Sciatic nerve (tissue), 2 donors: Measurements from ENCODE around the gene GRPEL1. TPM values are rescaled to one million over a fixed set of nuclear protein-coding genes. Genes with fewer than 3 reads are reported as not detected.

Experiments
- ATAC-seq: fragments of 200-7000 bp; cut with Tn5 transposase; one replicate; pipeline ENCODE4 v1.9.1; 2020; ENCODE audit warnings: mild to moderate bottlenecking, moderate library complexity
- DNase-seq: peaks from one replicate; pipeline ENCODE4 v3.0.0-alpha.2; 2020; ENCODE audit warnings: low spot score
- intact Hi-C: fragments of 100-400 bp; cut with DNase I; formaldehyde crosslinking; loops from one replicate; pipeline ENCODE4 v1.14.2; 2022
- total RNA-seq: library from RNA; stranded (reverse); fragmentation: NEBNext Ultra II Directional; extraction: Animal tissue kit (Norgen Biotek cat#: 25700); gene quantifications from one replicate; pipeline ENCODE4 v1.2.1, GENCODE V29; 2021
- donor health status: DM: no; HTN: no; CAD: no.
- donor health status: DM: no; HTN: no; CAD: no.

GRPEL1 gene
- total RNA-seq, 1 donor from 2014 or later = 20.6 TPM

DNA sequence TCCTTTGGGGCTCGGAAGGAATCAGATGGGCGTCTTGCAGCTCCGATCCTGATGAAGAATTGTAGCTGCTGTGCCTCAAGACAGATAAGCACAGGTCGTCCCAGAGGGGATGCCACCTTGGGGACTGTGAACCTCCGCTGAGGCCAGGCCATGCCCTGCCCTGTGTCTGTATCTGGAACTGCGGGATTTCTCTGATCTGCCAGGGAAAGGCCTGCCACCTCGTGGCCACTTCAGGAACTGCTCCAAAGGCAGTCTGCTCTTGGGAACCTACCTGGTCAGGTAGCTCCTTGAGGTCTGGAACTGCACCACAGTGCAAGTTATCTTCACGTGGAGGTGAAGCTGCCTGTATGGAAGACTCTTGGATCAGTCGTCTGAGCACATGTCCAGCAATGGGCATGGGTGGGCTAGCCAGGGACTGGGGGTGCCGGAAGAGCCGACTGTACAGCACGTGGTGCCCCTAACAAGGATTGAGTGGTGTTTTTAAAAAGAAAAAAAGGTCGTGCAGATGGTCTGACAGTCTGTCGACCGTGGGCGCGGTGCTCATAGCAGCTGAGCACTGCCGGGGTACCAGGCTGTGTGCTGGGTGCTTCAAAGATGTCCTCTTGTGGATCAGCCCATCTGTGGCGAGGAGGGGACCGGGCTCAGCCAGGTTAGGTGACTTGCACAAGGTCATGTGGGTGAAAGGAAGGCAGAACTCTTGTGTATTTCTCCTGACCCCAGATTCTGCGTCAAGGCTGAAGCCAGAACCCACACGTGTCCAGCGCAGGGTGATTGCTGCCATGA, 3.1 kb upstream of the GRPEL1 start:
- ATAC-seq = peak; percentile 15
- DNase-seq = peak; percentile 89
- intact Hi-C loops = loop anchor here (10.0 kb wide), 1 partner anchor 166 kb away; the partner anchor contains the start of gene TBC1D14

DNA sequence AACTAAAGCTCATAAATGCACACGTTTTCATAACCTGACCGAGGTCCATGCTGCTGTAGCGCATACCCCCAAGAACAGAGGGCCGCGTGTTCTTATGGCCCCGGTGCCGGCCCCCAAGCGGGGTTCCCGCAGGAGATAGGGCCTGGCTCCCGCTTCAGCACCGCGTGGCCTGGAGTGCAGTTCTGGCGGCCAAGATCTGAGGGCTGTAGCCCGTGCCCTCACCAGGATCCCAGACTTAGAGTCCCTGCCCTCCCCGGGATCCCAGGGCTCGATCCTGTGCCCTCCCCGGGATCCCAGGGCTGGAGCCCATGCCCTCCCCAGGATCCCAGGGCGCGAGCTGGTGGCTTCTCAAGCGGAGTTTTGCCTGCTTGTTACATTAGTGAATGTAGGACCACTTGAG, 1.0 kb upstream of the GRPEL1 start:
- DNase-seq (peak; percentile 59), ATAC-seq (no peak)
- intact Hi-C loops = loop anchor here (10.0 kb wide), 1 partner anchor 354 kb away; the partner anchor contains the start of gene BLOC1S4

DNA sequence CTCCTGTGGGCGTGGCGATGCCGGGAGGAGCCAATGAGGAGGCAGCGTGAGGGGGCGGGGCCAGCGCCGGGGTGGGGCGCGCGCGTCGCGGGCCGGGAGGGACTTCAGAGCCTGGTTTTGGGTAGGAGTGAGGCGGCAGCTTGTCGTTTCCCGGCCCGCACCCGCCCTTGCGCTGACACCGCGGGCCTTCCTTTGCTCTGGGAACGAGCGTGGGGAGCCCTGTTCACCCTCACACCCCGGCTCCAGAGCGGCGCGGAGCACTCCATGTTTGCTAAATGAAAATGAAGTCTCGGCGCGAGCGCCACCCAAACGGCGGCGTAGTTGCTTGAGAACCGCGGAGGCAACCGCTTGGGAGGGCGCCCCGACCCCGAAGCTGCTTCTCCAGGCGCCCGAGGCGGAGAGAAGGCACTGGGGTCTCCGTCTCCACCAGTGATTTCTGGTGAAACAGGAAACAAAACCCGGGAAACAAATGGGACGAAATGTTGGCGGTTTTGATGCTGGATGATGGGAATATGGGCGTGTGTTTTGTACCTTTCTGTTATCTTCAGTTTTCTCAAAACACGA, 497 bp upstream of the GRPEL1 start:
- no peak for ATAC-seq
- intact Hi-C loops = loop anchor here (10.0 kb wide), 1 partner anchor 354 kb away; the partner anchor contains the start of gene BLOC1S4

DNA sequence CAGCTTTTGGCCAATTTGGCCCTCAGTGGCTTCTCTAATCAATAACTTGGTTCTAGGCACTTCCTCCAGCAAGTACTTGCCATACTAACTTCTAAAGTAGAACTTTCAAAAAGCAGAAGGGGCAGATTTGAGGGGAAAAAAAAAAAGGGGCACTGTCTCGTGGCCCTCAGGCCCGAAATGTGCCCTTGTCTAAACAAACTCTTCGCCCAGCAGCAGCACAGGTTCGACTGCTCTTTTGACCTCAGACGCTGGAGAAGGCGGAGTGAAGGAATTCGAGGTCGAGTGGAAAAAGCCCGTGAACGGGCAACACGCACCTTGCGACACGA, 775 bp downstream of the GRPEL1 start:
- no peak for ATAC-seq
- intact Hi-C loops = loop anchor here (10.0 kb wide), 1 partner anchor 352 kb away; the partner anchor contains the start of gene BLOC1S4
- DNase-seq = no peak

More for the DNA sequence above, 497 bp upstream of the GRPEL1 start:
- DNase-seq = no peak

DNA sequence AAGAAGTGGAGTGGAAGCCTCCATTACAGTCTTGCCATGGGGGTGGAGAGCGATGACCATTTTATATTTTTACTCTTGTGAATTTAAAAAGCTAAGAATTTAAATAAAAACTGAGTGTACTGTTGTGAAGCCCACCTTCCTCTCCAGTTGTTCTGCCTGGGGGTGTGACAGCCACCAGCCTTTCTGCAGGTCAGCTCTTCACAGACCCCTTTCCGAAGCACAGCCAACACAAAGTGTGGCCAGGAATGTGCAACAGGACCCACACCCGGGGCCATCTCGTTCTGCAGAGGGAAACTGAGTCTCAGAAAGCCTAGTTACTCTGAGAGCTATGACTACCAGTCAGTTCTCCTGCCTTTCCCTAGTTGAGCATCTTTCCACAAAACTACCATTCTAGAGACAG, 1.4 kb downstream of the GRPEL1 start:
- DNase-seq = peak; percentile 41
- intact Hi-C loops = loop anchor here (10.0 kb wide), 1 partner anchor 352 kb away; the partner anchor contains the start of gene BLOC1S4
- ATAC-seq = no peak

DNA sequence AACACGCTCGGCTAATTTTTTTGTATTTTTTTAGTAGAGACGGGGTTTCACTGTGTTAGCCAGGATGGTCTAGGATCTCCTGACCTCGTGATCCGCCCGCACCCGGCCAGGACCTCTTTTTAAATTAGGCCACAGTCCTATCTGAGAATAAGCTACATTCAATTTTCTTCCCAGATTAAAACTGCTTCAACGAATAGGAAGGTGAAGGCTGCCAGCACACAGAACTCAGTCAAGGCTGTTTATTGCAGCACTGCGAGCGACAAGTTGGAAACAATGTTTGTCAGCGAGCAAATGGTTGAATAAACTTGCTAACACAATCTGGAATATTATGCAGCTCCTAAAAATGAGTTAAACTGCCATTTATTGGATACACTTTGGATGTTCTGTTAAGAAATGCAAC, 1.9 kb downstream of the GRPEL1 start:
- no peak for ATAC-seq
- DNase-seq = peak; percentile 12
- intact Hi-C loops = loop anchor here (10.0 kb wide), 1 partner anchor 351 kb away; the partner anchor contains the start of gene BLOC1S4

DNA sequence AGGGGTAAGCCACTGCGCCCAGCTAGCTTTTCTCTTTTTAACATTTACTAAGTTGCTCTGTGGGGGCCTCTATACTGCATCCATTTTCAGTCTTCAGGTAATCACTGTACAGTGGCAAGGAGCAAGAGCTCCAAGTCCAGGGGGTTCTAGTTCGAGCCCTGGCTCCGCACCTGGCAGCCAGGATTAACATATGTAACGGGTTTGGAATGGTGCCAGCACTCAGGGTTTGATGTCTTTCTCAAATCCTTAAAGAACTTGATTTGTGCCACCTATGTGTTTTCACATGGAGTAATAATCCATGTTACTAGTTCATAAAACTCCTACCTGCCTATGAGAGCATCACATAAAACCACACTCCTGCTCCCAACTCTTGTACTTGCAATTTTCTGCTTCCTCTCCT, 4.5 kb downstream of the GRPEL1 start:
- intact Hi-C loops = loop anchor here (10.0 kb wide), 1 partner anchor 349 kb away; the partner anchor contains the start of gene BLOC1S4

DNA sequence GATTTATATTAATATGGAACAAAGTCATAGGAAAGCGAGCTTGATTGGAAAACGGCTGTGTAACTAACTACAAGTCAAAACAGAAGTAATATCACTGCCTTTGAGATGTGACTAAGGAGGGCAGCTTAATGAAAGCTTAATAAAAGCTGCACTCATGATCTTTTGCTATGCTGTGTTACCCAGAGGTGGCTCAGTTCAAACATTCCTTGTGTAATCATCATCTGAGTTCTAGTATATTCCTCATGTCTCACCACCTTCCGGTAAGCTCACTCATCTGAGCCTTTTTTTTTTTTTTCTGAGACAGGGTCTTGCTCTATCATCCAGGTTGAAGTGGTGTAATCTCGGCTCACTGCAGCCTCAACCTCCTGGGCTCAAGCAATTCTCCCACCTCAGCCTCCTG, 5.0 kb downstream of the GRPEL1 start:
- intact Hi-C loops = loop anchor here (10.0 kb wide), 1 partner anchor 348 kb away; the partner anchor contains the start of gene BLOC1S4
- ATAC-seq (no peak), DNase-seq (no peak)

More for the DNA sequence above, 4.5 kb downstream of the GRPEL1 start:
- ATAC-seq (no peak), DNase-seq (peak; percentile 46)

DNA sequence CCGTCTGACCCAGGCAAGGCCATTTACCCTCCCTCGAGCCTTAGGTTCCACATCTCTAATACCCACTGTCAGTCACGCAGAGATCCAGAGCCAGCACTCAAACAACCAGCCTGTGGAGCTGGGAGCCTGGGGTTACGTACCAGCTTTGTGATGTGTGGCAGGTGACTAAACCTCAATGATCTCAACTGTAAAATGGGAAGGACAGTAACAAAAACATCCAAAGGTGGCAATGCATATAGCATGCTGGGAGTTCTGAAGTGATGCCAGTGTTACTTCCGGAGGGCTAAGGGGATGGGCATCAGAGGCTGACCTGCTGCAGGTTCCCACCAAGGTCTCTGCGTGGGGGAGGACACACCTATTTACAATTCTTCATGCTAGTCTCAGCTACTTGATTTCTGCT, 6.0 kb downstream of the GRPEL1 start:
- ATAC-seq = no peak
- DNase-seq = peak; percentile 6

DNA sequence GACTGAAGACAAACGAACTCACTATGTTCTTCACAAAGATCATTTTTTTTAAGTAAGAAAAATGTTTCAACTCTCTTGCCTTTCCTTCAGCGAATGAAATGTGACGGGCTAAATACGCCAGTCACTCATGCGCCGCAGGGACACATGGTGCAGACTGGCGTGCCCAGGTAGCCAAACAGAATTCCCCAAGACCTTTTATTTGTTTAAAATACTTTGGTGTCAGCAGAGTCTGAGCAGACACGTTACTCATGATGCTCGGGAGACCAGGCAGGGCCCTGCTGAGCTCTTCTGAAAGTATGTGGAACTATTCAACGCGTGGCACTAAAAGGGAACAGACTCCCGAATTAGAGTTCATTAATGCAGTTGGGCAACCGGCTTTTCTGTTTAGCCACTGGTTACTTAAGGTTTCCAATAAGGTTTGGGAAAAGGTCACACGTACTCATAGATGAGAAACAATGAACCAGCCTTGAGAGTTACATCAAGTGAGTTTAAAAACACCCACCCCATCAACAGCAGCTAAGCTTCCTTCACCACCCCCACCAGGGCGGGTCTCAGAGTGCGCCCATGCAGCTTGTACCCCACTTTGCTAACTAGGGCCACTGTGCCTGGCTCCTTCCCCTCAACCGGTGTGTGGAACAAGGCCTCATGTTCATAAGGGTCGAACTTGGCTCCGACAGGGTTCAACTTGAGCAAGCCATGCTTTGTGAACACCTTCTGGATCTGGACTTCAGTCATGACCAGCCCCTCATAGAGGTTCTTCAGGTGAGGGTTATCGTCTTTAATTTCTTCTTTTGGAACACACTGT, 7.3 kb downstream of the GRPEL1 start:
- no peak for DNase-seq
- ATAC-seq = no peak
- intact Hi-C loops = loop anchor here (10.0 kb wide), 1 partner anchor 346 kb away; the partner anchor contains the start of gene BLOC1S4

More for the DNA sequence above, 6.0 kb downstream of the GRPEL1 start:
- intact Hi-C loops = loop anchor here (10.0 kb wide), 1 partner anchor 347 kb away; the partner anchor contains the start of gene BLOC1S4

DNA sequence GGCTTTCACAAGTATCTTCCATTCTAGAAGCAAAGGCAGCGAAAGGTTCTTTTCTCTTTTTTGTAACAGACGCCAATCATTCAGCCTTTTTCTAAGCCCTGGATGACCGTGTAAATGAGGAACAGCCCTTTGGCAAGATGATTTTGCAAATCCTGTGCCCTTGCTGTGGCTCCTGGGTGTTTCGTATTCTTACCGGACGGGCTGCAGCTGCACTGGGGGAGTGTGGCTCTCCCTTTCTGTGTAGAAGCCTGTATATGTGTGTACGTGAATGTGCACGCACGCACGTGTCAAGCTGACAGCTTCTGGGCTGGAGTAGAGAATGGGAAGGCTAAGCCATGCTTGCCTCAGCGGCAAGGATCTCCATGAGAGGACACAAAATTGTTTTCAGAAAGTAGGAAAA, 8.2 kb downstream of the GRPEL1 start:
- intact Hi-C loops = loop anchor here (10.0 kb wide), 1 partner anchor 345 kb away; the partner anchor contains the start of gene BLOC1S4
- ATAC-seq = no peak
- DNase-seq = no peak

DNA sequence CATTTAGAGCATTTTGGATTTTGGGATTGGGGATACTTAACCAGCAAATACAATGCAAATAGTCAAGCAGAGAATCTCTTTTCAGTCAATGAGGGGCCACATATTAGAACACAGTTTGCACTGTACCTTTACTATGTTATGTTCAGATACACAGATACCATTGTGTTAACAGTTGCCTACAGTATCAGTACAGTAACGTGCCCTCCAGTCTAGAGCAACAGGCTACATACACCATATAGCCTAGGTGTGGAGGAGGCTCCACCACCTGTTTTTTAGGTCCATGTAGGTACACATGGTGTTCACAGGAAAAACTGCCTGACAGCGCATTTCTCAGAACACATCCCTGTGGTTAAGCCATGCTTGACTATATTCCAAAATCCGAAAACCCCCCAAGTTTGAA, 9.1 kb downstream of the GRPEL1 start:
- intact Hi-C loops = no loop called here
- DNase-seq (no peak), ATAC-seq (no peak)

DNA sequence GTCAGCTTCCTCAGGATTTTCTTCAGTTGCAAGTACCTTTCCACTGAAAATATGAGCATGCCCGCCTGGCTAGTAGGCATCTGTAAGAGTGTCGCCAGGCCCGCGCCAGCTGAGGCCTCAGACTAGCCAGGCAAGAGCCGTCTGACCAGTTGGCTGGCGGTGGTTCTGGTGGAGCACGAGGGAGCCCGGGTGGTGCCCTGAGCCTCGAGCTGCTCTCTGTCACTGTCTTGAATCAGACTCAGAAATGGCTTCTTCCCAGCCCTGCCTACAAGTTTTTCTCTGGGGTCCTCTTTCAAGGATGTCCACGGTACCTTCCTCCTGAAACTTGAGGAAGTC, 11.9 kb downstream of the GRPEL1 start:
- ATAC-seq = no peak
- no peak for DNase-seq
- intact Hi-C loops = no loop called here

DNA sequence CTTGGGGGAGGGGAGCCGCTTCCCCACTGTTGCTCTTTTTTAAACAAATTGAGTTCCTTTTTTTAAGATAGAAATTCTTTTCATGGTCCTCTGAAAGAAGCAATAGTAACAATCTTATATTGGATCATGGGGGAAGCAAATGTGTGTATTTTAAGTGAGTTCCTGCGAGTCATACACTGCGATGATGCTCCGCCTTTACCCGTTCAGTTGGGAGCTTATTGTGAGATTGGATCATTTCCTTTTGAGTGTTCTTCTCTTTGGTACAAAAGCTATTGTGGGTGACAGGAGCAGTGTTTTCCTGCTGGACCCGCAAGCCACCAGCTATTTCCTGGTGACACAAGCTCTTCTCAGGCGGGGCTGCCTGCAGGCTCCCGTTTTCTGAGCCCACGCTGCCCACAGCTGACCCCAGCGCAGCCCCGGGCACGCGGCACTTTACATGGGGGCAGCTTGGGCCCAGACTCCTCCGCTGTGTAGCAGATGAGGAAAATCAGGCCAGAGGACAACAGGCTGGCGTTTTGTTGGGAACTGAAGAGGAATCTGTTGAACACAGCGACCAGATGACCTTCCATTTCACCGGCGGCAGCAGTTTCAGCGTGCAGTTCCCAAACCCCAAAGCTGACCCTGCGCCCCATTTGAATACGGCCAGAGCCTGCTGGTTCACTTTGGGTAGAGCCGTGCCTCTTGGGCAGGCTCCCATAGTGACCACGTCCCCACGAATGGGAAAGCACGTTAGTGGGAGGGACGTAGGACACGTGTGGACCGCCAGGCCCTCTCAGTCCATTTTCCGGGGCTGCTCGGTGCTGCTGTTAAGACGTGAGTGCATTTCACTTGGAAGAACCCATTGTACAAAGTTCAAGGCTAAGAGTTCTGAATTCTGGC, 12.5 kb downstream of the GRPEL1 start:
- intact Hi-C loops = no loop called here
- ATAC-seq (no peak), DNase-seq (no peak)

DNA sequence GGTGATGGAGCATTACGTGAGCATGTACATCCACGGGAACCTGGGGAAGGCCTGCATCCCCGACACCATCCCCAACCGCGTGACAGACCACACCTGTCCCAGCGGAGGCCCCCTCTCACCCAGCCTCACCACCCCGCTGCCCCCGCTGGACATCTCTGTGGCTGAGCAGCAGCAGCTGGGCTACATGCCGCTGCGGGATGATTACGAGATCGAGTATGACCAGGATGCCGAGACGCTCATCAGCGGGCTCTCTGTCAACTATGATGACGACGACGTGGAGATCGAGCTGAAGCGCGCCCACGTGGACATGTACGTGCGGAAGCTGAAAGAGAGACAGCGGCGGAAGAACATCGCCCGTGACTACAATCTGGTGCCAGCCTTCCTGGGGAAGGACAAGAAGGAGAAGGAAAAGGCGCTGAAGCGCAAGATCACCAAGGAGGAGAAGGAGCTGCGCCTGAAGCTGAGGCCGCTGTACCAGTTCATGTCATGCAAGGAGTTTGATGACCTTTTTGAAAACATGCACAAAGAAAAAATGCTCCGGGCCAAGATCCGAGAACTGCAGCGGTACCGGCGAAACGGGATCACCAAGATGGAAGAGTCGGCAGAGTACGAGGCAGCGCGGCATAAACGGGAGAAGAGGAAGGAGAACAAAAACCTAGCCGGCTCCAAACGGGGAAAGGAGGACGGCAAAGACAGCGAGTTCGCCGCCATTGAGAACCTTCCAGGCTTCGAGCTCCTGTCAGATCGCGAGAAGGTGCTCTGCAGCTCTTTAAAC, 13.6 kb downstream of the GRPEL1 start:
- no peak for ATAC-seq
- no peak for DNase-seq
- intact Hi-C loops = no loop called here

DNA sequence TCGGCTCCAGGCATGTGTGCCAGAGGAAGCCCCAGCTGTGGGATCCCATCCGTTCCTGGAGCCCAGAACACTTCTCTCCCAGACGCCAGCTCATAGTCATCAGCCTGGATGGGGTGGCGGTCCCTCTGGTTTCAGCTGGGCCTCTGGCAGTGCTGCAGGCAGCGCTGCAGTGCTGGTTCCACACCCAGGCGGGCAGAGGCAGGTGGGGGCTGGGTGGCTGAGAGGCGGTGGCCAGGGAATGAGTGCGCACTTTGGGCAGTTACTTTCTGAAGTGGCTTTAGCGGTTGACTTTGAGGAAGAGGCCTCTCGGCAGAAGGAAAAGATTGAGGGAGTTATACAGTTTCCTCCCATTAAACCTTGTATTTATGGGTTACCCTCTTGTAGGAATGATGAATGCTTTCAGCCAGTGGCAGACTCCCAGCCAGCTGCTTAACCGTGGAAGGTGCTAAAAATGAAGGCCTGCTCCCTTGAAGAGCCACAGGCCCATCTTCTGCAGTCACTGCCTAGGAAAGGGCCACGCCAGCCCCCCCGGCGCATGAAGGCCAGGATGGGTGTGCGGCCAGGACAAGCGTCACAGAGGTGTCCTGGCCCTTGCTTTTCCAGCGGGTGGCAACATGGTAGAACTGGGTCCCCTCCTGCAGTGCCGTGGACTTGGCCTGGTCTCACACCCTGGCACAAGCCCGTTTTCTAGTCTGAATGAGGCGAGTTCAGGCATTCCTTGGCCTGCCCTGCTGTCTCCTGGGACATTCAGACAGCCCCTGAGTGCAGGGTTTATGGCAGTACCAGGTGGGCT, 14.7 kb downstream of the GRPEL1 start:
- ATAC-seq (peak; percentile 44), DNase-seq (no peak)
- intact Hi-C loops = no loop called here

DNA sequence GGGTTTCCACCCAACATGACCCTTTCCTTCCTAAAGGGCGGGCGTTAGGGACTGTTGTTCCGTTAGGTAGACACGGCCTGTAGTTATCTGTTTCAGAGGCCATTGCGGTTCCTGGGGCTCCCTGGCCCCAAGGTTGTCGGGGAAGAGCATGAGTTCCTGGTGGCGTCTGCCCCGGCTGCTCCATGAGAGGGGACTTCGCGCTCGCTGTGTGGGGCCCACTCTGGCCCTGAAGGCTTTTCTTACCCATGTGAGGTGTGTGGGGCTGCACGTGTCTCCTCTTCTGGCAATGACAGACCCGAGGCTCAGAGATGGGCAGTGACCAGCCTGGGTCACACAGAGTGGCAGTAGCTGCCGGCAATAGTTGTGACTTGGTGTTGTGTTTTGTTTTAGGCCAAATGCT, 15.6 kb downstream of the GRPEL1 start:
- intact Hi-C loops = no loop called here
- ATAC-seq = no peak
- no peak for DNase-seq
